ENCODE data around the gene ZPBP2. TPM values are rescaled to one million over a fixed set of nuclear protein-coding genes. Genes with fewer than 3 reads are reported as not detected.
A peak's percentile ranks its signal among the peaks of the same experiment; 100 is the strongest.

ZPBP2 gene
- total and polyA plus RNA-seq, 9 of the 15 experiments (the other 6 are each of a cell fraction or from before 2014, with no cell fraction given): not detected

DNA sequence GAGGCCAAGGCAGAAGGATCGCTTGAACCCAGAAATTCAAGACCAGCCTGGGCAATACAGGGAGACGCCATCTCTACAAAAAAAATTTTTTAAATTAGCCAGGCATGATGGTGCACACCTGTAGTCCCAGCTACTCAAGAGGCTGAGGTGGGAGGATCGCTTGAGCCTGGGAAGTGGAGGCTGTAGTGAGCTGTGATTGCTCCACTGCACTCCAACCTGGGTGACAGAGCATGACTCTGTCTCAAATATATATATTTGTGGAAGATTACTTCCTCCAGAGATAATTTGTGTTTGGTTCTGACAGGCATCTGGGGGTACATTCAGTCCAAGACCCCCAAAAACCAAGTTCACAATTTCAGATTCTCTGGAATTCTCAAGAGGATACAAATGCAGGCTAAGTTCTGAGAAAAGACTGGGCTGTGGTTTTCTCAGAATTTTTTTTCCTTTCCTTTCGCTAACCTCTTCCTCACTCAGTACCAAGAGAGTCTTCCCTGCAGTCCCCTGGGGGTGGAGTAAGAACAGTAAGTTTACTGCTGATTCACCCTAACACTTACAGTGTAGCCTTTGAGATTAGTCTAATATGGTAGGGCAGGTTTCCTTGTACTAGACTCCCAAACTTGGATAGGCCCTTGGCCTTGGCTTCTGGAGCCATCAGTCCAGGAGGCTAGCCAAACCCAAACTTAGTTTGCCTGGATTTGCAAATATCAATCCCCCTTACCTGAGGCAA, 35.3 kb downstream of the ZPBP2 start (continued):
- TF ChIP-seq, protein P1, sequence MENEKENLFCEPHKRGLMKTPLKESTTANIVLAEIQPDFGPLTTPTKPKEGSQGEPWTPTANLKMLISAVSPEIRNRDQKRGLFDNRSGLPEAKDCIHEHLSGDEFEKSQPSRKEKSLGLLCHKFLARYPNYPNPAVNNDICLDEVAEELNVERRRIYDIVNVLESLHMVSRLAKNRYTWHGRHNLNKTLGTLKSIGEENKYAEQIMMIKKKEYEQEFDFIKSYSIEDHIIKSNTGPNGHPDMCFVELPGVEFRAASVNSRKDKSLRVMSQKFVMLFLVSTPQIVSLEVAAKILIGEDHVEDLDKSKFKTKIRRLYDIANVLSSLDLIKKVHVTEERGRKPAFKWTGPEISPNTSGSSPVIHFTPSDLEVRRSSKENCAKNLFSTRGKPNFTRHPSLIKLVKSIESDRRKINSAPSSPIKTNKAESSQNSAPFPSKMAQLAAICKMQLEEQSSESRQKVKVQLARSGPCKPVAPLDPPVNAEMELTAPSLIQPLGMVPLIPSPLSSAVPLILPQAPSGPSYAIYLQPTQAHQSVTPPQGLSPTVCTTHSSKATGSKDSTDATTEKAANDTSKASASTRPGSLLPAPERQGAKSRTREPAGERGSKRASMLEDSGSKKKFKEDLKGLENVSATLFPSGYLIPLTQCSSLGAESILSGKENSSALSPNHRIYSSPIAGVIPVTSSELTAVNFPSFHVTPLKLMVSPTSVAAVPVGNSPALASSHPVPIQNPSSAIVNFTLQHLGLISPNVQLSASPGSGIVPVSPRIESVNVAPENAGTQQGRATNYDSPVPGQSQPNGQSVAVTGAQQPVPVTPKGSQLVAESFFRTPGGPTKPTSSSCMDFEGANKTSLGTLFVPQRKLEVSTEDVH (IDR thresholded peaks at IDR 0.05; ENCODE audit: low read depth, partially characterized antibody): no peak
- TF ChIP-seq ZNF431 (CRISPR knock-in tag; IDR thresholded peaks at IDR 0.05) (no peak), FOSL1 (tag; conservative IDR thresholded peaks at IDR 0.05) (0 out of 2 replicates have a peak, but pooled peaks have one; percentile 32), GTF2A2 (tag; IDR thresholded peaks at IDR 0.05) (no peak), ELF1 (tag; IDR thresholded peaks at IDR 0.05) (no peak), BCL6 (CRISPR knock-in tag; IDR thresholded peaks at IDR 0.05) (no peak), MAFG (tag; conservative IDR thresholded peaks at IDR 0.05) (peak; percentile 79), MAFK (IDR thresholded peaks at IDR 0.05; ENCODE audit: low read length) (peak; percentile 70; the same call in 1 of the 2 replicates), FOXA3 (CRISPR knock-in tag; conservative IDR thresholded peaks at IDR 0.05 in 1 of 2, IDR thresholded peaks at IDR 0.05 in 1 of 2) (no peak), MAFF (IDR thresholded peaks at IDR 0.05; ENCODE audit: low read length) (peak; percentile 81), U2AF1 (optimal IDR thresholded peaks at IDR 0.05; ENCODE audit: low read depth, low read length) (no peak), NFIX (CRISPR knock-in tag; IDR thresholded peaks at IDR 0.05; ENCODE audit: low read depth) (no peak), SMARCC2 (IDR thresholded peaks at IDR 0.05; ENCODE audit: low read depth) (peak; percentile 61), RFX1 (IDR thresholded peaks at IDR 0.05) (no peak), NR1H2 (CRISPR knock-in tag; IDR thresholded peaks at IDR 0.05) (no peak), SIN3A (IDR thresholded peaks at IDR 0.05; ENCODE audit: borderline replicate concordance in 2 of 2, control insufficient read depth in 1 of 2, low read depth in 2 of 2, low read length in 2 of 2) (no peak), SMARCB1 (IDR thresholded peaks at IDR 0.05; ENCODE audit: insufficient read length, low read depth) (no peak), ZNF23 (CRISPR knock-in tag; IDR thresholded peaks at IDR 0.05) (no peak), CC2D1A (IDR thresholded peaks at IDR 0.05) (peak; percentile 88; the same call in 1 of the 2 replicates), ZBTB17 (CRISPR knock-in tag; IDR thresholded peaks at IDR 0.05) (no peak), NBN (IDR thresholded peaks at IDR 0.05; ENCODE audit: low read depth) (peak; percentile 55; the same call in 1 of the 2 replicates)
- TF ChIP-seq, protein P2, sequence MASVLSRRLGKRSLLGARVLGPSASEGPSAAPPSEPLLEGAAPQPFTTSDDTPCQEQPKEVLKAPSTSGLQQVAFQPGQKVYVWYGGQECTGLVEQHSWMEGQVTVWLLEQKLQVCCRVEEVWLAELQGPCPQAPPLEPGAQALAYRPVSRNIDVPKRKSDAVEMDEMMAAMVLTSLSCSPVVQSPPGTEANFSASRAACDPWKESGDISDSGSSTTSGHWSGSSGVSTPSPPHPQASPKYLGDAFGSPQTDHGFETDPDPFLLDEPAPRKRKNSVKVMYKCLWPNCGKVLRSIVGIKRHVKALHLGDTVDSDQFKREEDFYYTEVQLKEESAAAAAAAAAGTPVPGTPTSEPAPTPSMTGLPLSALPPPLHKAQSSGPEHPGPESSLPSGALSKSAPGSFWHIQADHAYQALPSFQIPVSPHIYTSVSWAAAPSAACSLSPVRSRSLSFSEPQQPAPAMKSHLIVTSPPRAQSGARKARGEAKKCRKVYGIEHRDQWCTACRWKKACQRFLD (CRISPR knock-in tag; IDR thresholded peaks at IDR 0.05): 0 out of 2 replicates have a peak, but pooled peaks have one; percentile 18
- TF ChIP-seq, protein P3, sequence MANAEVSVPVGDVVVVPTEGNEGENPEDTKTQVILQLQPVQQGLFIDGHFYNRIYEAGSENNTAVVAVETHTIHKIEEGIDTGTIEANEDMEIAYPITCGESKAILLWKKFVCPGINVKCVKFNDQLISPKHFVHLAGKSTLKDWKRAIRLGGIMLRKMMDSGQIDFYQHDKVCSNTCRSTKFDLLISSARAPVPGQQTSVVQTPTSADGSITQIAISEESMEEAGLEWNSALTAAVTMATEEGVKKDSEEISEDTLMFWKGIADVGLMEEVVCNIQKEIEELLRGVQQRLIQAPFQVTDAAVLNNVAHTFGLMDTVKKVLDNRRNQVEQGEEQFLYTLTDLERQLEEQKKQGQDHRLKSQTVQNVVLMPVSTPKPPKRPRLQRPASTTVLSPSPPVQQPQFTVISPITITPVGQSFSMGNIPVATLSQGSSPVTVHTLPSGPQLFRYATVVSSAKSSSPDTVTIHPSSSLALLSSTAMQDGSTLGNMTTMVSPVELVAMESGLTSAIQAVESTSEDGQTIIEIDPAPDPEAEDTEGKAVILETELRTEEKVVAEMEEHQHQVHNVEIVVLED (CRISPR knock-in tag; IDR thresholded peaks at IDR 0.05): no peak

Data from K562 (cell line).